ENCODE results near the gene MAMLD1. TPM values are rescaled to one million over a fixed set of nuclear protein-coding genes. Genes with fewer than 3 reads are reported as not detected.
A peak's percentile ranks its signal among the peaks of the same experiment; 100 is the strongest.

MAMLD1 gene
- total RNA-seq, 4 donors from 2014 or later = 1.2 to 2.0 (median 1.6) TPM

DNA sequence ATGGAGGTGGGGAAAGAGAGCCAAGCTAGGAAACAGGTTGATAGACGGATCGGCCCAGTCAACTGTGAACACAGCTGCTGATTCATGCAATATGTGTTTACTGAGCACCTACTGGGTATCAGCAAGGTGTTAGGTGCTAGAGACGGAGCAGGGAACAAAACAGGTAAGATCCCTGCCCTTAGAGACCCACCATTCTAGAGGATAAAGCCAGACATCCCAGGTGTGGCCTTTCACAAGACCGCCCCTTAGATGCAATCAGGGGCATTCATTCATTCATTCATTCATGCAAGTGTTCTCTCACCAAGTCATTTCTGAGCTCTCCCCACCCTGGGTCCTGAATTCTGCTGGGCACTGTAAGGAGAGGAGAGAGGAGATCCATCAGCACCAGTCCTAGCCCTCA is 185.1 kb downstream of the MAMLD1 start:
- no peaks in the 10 kb centered on the region for H3K9me3 ChIP-seq
- TF ChIP-seq, protein P1, sequence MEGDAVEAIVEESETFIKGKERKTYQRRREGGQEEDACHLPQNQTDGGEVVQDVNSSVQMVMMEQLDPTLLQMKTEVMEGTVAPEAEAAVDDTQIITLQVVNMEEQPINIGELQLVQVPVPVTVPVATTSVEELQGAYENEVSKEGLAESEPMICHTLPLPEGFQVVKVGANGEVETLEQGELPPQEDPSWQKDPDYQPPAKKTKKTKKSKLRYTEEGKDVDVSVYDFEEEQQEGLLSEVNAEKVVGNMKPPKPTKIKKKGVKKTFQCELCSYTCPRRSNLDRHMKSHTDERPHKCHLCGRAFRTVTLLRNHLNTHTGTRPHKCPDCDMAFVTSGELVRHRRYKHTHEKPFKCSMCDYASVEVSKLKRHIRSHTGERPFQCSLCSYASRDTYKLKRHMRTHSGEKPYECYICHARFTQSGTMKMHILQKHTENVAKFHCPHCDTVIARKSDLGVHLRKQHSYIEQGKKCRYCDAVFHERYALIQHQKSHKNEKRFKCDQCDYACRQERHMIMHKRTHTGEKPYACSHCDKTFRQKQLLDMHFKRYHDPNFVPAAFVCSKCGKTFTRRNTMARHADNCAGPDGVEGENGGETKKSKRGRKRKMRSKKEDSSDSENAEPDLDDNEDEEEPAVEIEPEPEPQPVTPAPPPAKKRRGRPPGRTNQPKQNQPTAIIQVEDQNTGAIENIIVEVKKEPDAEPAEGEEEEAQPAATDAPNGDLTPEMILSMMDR (IDR thresholded peaks at IDR 0.05 in 4 of 5, conservative IDR thresholded peaks at IDR 0.05 in 1 of 5) = no peak
- no peak for TF ChIP-seq POLR2A (IDR thresholded peaks at IDR 0.05)
- H3K4me3 ChIP-seq = peak overlapping the region in 3 of 4 donors; percentile 53 to 62 (median 57)
- in situ Hi-C loops (cut with MboI; ENCODE audit: low sequenced_read_pairs in 4 of 4) = no loop called here
- no peak for DNase-seq
- intact Hi-C loops (cut with DNase I; ENCODE audit: low total_unique reads) = no loop called here
- H3K4me1 ChIP-seq = no peaks in the 10 kb centered on the region
- H3K36me3 ChIP-seq = no peaks in the 10 kb centered on the region
- ATAC-seq = no peak
- H3K27ac ChIP-seq = peak overlapping the region; percentile 79 to 90 (median 80)
- no peaks in the 10 kb centered on the region for H3K27me3 ChIP-seq

DNA sequence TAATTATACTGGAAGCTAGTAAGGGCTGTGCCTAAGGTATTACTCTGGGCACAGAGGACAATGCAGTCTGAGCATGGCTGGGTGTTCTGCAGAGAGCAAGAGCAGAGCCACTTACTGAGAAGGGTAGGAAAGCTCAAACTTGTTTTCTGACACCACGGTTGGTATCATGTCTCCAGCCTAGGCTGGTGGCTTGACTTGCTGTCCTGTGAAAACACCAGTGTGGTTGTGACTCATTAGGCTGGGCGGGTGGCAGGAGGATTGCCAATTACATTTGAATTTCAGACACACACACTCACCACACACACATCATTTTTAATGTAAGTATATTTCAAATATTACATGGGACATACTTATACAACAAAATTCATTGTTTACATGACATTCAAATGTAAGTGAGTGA is 185.6 kb downstream of the MAMLD1 start:
- in situ Hi-C loops (cut with MboI; ENCODE audit: low sequenced_read_pairs in 4 of 4) = no loop called here
- no peak overlapping the region for H3K4me3 ChIP-seq
- no peak overlapping the region for H3K27ac ChIP-seq
- DNase-seq = no peak
- no peak for ATAC-seq
- no peaks in the 10 kb centered on the region for H3K4me1 ChIP-seq
- H3K27me3 ChIP-seq = no peaks in the 10 kb centered on the region
- no peaks in the 10 kb centered on the region for H3K9me3 ChIP-seq
- intact Hi-C loops (cut with DNase I; ENCODE audit: low total_unique reads) = no loop called here
- no peaks in the 10 kb centered on the region for H3K36me3 ChIP-seq
- TF ChIP-seq, protein P1 (IDR thresholded peaks at IDR 0.05 in 4 of 5, conservative IDR thresholded peaks at IDR 0.05 in 1 of 5) = no peak
- no peak for TF ChIP-seq POLR2A (IDR thresholded peaks at IDR 0.05)

- intact Hi-C loops (cut with DNase I; ENCODE audit: low total_unique reads) = no loop called here
These were observed 188.8 kb downstream of the MAMLD1 start for GRCh38 chrX:150551963-150552362.

DNA sequence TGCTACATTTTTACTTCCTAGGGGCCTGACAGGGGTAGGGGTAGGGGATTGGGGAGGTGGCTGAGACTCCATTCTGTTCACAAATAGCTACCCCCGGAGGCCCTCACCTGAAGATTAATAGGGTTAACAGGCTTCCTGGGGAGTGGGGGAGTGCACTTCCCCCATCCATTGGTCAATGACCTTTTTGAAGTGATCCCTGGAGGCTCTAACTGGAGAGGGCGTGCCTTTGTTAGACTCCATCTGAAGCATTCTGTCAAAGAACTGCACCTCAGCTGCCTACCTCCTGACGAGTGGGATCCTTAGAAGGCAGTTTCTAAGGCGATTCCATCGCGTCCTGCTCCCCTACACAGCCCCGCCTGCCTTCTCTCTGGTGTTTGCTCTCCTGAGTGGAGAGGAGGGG is 195.3 kb downstream of the MAMLD1 start:
- DNase-seq (no peak), ATAC-seq (no peak)
- in situ Hi-C loops (cut with MboI; ENCODE audit: low sequenced_read_pairs in 4 of 4) (no loop called here), intact Hi-C loops (cut with DNase I; ENCODE audit: low total_unique reads) (no loop called here)
- Histone ChIP-seq H3K4me1 (no peaks in the 10 kb centered on the region), H3K36me3 (no peaks in the 10 kb centered on the region), H3K4me3 (no peak overlapping the region), H3K27me3 (no peaks in the 10 kb centered on the region), H3K9me3 (no peaks in the 10 kb centered on the region), H3K27ac (no peak overlapping the region)
- TF ChIP-seq POLR2A (IDR thresholded peaks at IDR 0.05) = no peak
- TF ChIP-seq, protein P1 (IDR thresholded peaks at IDR 0.05 in 4 of 5, conservative IDR thresholded peaks at IDR 0.05 in 1 of 5) = no peak

More at GRCh38 chrX:150551963-150552362, 188.8 kb downstream of the MAMLD1 start:
- no peaks in the 10 kb centered on the region for H3K4me1 ChIP-seq
- in situ Hi-C loops (cut with MboI; ENCODE audit: low sequenced_read_pairs in 4 of 4) = no loop called here
- DNase-seq (no peak), ATAC-seq (no peak)
- H3K27me3 ChIP-seq = no peaks in the 10 kb centered on the region
- H3K4me3 ChIP-seq = no peak overlapping the region
- no peaks in the 10 kb centered on the region for H3K9me3 ChIP-seq
- H3K36me3 ChIP-seq = no peaks in the 10 kb centered on the region
- TF ChIP-seq, protein P1 (IDR thresholded peaks at IDR 0.05 in 4 of 5, conservative IDR thresholded peaks at IDR 0.05 in 1 of 5) = no peak
- TF ChIP-seq POLR2A (IDR thresholded peaks at IDR 0.05) = no peak
- H3K27ac ChIP-seq = no peak overlapping the region

Other genes with a start within 250 kb of the MAMLD1 start
- gene MTM1, start 205.3 kb downstream of the MAMLD1 start, total RNA-seq = 10 to 100 TPM in 3 of 4 donors, 1 to 10 TPM in 1; 6.3 to 18.1 (median 11.5) TPM

All from gastrocnemius medialis (tissue), 4 donors.